Motor neuron (in vitro differentiated cells): ENCODE data around the gene PTGES3L. TPM values are rescaled to one million over a fixed set of nuclear protein-coding genes. Genes with fewer than 3 reads are reported as not detected.
"Not testable (repeated sequence)": the region's sequence is repeated elsewhere in the genome, so short reads cannot be mapped to it uniquely, and the experiment has no call there.

Experiments
- ATAC-seq, 8 experiments: fragments of 200-7000 bp; cut with Tn5 transposase; replicated peaks in 6 of 8; 2 replicates each; pipeline ENCODE4 v1.8.0; 2021; ENCODE audit warnings: mild to moderate bottlenecking in 8 of 8, moderate library complexity in 8 of 8
- H3K27ac ChIP-seq, 2 donors: fragments of 250-450 bp; sonication (Bioruptor Pico); 2 replicates each; pipeline ENCODE4 v1.9.0; 2021; ENCODE audit warnings: antibody characterized with exemption in 2 of 2, mild to moderate bottlenecking in 2 of 2, moderate library complexity in 1 of 2
- H3K4me1 ChIP-seq, 2 donors: fragments of 250-450 bp; sonication (Bioruptor Pico); replicated peaks in 1 of 2; 2 replicates each; pipeline ENCODE4 v1.6.1; 2021; ENCODE audit warnings: antibody characterized with exemption in 2 of 2, mild to moderate bottlenecking in 2 of 2, moderate library complexity in 1 of 2
- H3K4me3 ChIP-seq, 5 donors: fragments of 250-450 bp; sonication (Bioruptor Pico); 2 replicates each; pipeline ENCODE4 v1.9.0; 2021; ENCODE audit warnings: antibody characterized with exemption in 5 of 5, mild to moderate bottlenecking in 5 of 5, moderate library complexity in 4 of 5
- WGBS, 10 experiments: fragments of 450-650 bp; shearing (Covaris generic); methylation state at CpG; one replicate each; pipeline ENCODE4 v1.0.0; 2022; 5-methylcytosine and 5-hydroxymethylcytosine counted together
- in situ Hi-C, 9 experiments: fragments of 400-800 bp; cut with MboI; loops; one replicate each; pipeline ENCODE4 v1.15.0; 2021; ENCODE audit warnings: low sequenced_read_pairs in 9 of 9, low pct_unique_long_range_greater_than_20kb in 2 of 9; ENCODE audit not compliant: unreplicated experiment in 9 of 9
- total RNA-seq, 8 experiments: library from RNA; unstranded; fragments of 300-600 nt; gene quantifications; 2 replicates each; pipeline versions ENCODE4 v1.2.3 to v1.2.4, GENCODE V29; 2022

Gene PTGES3L
- total RNA-seq, 8 experiments from 2014 or later: 0.76 to 3.6 (median 2.0) TPM

GRCh38 chr17:42964161-42964932, 15.5 kb downstream of the PTGES3L start, which contains the start of gene AARSD1:
AARSD1 (minus strand) TSS chr17:42964454; CDS start chr17:42964440, 14 bp downstream.
- peak within 1 kb of the TSS; percentile 58 to 83 for H3K27ac ChIP-seq
- WGBS, 10 experiments: 0 to 6% (median 0%) methylated on average over 4 to 25 of the region's 43 CpGs; no CpG with 5 or more reads in 2 of the 10 experiments
- peak; percentile 94 to 97 (median 95) for ATAC-seq
- peaks cover 7 to 20% of the 10 kb centered on the region in 2 donors for H3K4me1 ChIP-seq
- H3K4me3 ChIP-seq: peak within 1 kb of the TSS; percentile 58 to 87 (median 85)
- in situ Hi-C loops: no loop called here

DNA sequence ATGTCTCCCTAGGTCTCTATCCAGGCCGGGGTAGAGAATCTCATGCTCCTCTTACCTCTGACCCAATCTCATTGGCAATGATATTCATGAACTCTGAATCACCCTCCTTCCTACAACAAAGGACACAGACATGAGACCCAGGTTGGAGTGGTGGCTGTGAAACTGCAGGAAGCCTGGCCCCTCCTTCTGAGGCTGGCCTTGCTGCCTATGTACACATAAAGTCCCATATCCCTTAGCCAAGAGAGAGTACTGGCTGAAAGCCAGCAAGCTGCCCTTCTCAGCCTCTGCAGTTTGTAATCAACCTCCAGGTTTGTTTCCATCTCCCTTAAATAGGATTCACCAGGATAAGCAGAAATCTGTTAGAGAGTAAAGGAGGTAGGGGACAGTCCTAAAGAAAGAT, 26.2 kb downstream of the PTGES3L start:
- peak in 1 of 8 experiments; percentile 24 for ATAC-seq
- WGBS, 10 experiments: 57 to 100% (median 100%) methylated on average over 1 of the region's 1 CpG; no CpG with 5 or more reads in 5 of the 10 experiments
- in situ Hi-C loops: no loop called here

DNA sequence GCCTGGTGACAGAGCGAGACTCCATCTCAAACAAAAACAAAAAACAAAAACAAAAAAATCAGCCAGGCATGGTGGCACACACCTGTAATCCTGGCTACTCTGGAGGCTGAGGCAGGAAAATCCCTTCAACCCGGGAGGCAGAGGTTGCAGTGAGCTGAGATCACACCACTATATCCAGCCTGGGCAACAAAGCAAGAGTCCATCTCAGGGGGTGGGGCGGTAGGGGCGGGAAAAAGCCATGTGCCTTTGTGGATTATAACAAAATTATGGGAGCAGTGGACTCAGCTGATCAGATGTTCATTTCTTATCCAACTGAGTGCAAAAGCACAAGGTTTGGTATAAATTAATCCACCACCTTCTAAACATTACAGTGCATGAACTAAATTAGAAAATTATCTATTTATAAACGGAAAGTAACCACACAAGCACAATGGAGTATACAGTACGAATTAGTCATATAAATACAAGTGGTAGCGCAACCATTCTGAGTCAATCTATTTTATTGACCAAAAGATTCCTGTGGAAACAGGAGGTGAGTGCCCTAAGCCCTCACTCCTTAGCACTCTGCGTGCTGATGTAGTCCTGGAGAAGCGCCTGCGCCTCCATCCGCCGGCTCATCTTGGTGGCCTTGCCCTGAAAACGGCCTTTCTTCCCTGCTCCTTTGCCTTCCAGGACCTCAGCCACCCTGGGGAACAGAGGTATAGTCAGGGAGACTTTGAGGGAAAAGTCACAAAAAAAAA, 29.7 kb downstream of the PTGES3L start:
- WGBS, 10 experiments: 60 to 96% (median 85%) methylated on average over 1 to 9 of the region's 13 CpGs; no CpG with 5 or more reads in 4 of the 10 experiments
- Histone ChIP-seq H3K4me1 (no peaks in the 10 kb centered on the region), H3K27ac (no peak overlapping the region), H3K4me3 (no peak overlapping the region)
- no peak for ATAC-seq
- in situ Hi-C loops: no loop called here

More for the DNA sequence above, 26.2 kb downstream of the PTGES3L start:
- no peak overlapping the region for H3K4me3 ChIP-seq
- H3K27ac ChIP-seq: no peak overlapping the region
- H3K4me1 ChIP-seq: no peaks in the 10 kb centered on the region

- peak in 1 of 8 experiments; percentile 31 for ATAC-seq
Observed at GRCh38 chr17:42946812-42947211, 33.1 kb downstream of the PTGES3L start.

GRCh38 chr17:42944211-42944610, 35.7 kb downstream of the PTGES3L start:
- Histone ChIP-seq H3K4me3 (no peak overlapping the region), H3K4me1 (no peaks in the 10 kb centered on the region), H3K27ac (no peak overlapping the region)
- no peak for ATAC-seq
- 0 to 80% (median 38%) methylated on average over 1 to 3 of the region's 3 CpGs for WGBS, 10 experiments
- in situ Hi-C loops: loop anchor here in 3 of 9 experiments (25.0 kb wide), 1 partner anchor 107 kb away; the partner anchor contains the start of genes AOC2 (in 3 of the 3) and PSME3 (in 3 of the 3)

More at GRCh38 chr17:42946812-42947211, 33.1 kb downstream of the PTGES3L start:
- Histone ChIP-seq H3K27ac (no peak overlapping the region), H3K4me1 (no peaks in the 10 kb centered on the region), H3K4me3 (no peak overlapping the region)
- in situ Hi-C loops: loop anchor here in 3 of 9 experiments (25.0 kb wide), 1 partner anchor 110 kb away; the partner anchor contains the start of genes AOC2 (in 3 of the 3) and PSME3 (in 3 of the 3)
- 89 to 100% (median 100%) methylated on average over 1 of the region's 1 CpG; no CpG with 5 or more reads in 4 of the 10 experiments for WGBS, 10 experiments

GRCh38 chr17:42937712-42938596, 41.9 kb downstream of the PTGES3L start:
- in situ Hi-C loops: loop anchor here in 4 of 9 experiments (10.0 to 25.0 kb wide), 2 partner anchors 93 to 101 kb away; partner anchors contain the start of genes AOC2 (in 4 of the 4) and PSME3 (in 3 of the 4)
- WGBS, 10 experiments: 0 to 89% (median 25%) methylated on average over 1 to 8 of the region's 9 CpGs; no CpG with 5 or more reads in 1 of the 10 experiments
- ATAC-seq: peak; percentile 66 to 97 (median 80)

GRCh38 chr17:42929497-42929844, 50.4 kb downstream of the PTGES3L start:
- in situ Hi-C loops: loop anchor here in 3 of 9 experiments (25.0 kb wide), 1 partner anchor 92 kb away; the partner anchor contains the start of genes AOC2 (in 3 of the 3) and PSME3 (in 3 of the 3)
- 71 to 100% (median 100%) methylated on average over 1 of the region's 1 CpG; no CpG with 5 or more reads in 5 of the 10 experiments for WGBS, 10 experiments
- no peaks in the 10 kb centered on the region for H3K4me1 ChIP-seq
- H3K4me3 ChIP-seq: no peak overlapping the region
- no peak overlapping the region for H3K27ac ChIP-seq
- no peak for ATAC-seq

More at GRCh38 chr17:42937712-42938596, 41.9 kb downstream of the PTGES3L start:
- H3K4me3 ChIP-seq: no peak overlapping the region
- no peak overlapping the region for H3K27ac ChIP-seq
- no peaks in the 10 kb centered on the region for H3K4me1 ChIP-seq

- Histone ChIP-seq H3K4me3 (no peak overlapping the region), H3K27ac (no peak overlapping the region), H3K4me1 (no peaks in the 10 kb centered on the region)
- peak in 4 of 8 experiments; percentile 29 to 98 (median 96) for ATAC-seq
- 17 to 82% (median 59%) methylated on average over 3 to 9 of the region's 9 CpGs; no CpG with 5 or more reads in 2 of the 10 experiments for WGBS, 10 experiments
- in situ Hi-C loops: loop anchor here in 3 of 9 experiments (25.0 kb wide), 1 partner anchor 92 kb away; the partner anchor contains the start of genes AOC2 (in 3 of the 3) and PSME3 (in 3 of the 3)
Observed at GRCh38 chr17:42928714-42929496, 51.0 kb downstream of the PTGES3L start.

- in situ Hi-C loops: loop anchor here in 3 of 9 experiments (25.0 kb wide), 1 partner anchor 88 kb away; the partner anchor contains the start of genes AOC2 (in 3 of the 3) and PSME3 (in 3 of the 3)
- Histone ChIP-seq H3K27ac (no peak overlapping the region), H3K4me1 (no peaks in the 10 kb centered on the region), H3K4me3 (no peak overlapping the region)
- no peak for ATAC-seq
- 30 to 70% (median 43%) methylated on average over 1 to 5 of the region's 5 CpGs; no CpG with 5 or more reads in 2 of the 10 experiments for WGBS, 10 experiments
Observed at GRCh38 chr17:42924891-42925290, 55.0 kb downstream of the PTGES3L start.

DNA sequence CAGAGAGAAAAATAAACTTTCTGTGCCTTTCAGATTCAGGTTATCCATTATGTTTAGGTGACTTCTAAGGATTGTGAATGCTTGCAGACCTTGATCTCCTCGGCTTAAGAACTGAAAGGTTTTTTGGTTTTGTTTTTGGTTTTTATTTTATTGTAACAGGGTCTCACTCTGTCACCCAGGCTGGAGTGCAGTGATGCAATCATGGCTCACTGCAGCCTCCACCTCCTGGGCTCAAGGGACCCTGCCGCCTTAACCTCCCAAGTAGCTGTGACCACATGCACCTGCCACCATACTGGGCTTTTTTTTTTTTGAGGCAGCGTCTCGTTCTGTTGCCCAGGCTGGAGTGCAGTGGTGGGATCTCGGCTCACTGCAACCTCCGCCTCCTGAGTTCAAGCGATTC, 56.4 kb downstream of the PTGES3L start:
- WGBS, 10 experiments: 14 to 80% (median 76%) methylated on average over 1 to 6 of the region's 7 CpGs; no CpG with 5 or more reads in 4 of the 10 experiments

DNA sequence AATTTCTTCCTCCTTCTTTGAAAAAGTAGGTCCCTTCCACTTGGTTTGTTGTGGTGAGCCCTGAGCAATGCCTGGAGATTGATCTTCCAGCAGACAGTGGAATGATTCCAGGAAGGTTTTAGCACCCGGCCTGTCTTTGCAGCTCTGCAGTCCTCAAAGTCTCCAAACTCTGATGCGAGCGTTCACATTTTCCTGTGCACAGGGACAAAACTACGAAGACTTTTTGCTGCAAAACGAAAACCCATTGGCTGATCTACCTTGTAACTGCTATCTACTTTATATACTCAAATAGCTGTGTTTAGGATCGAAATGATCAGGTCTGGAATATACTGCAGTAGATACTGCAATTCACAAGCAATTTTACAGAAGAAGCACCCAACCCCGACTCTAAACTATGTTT, 57.6 kb downstream of the PTGES3L start:
- H3K4me1 ChIP-seq: no peaks in the 10 kb centered on the region
- in situ Hi-C loops: no loop called here
- ATAC-seq: no peak
- no peak overlapping the region for H3K4me3 ChIP-seq
- no peak overlapping the region for H3K27ac ChIP-seq
- WGBS, 10 experiments: 0 to 85% (median 68%) methylated on average over 1 to 7 of the region's 7 CpGs

More for the DNA sequence above, 56.4 kb downstream of the PTGES3L start:
- in situ Hi-C loops, H3K27ac ChIP-seq, H3K4me3 ChIP-seq, ATAC-seq, H3K4me1 ChIP-seq: not testable (repeated sequence)
